ENCODE data around the gene ITGA7.

Gene ITGA7

GRCh38 chr12:55707841-55708694, at the start of gene ITGA7:
Gene ITGA7, minus strand, starts transcription at chr12:55707904. Its CDS starts 222 bp downstream, at chr12:55707682.
- no peak for DNase-seq (ENCODE audit: low read depth)

DNA sequence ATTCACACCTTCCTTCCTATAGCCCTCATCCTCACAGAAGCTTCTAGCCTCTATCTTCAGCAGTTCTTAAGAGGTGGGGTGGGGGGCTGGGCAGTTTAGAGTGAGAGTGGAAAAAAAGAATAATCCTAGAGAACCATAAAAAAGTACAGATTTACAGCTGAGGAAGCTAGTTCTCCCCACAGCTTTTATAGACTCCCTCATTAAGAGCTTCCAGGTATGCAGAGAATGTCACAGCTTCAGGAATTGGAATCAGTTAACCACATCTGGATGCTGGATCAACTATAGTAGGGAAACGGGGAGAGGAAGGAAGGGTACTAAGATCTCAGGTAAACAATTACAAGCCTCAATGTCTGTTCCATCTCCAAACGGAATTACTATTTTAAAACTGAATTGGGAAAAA, 47.5 kb upstream of the ITGA7 start:
- DNase-seq (ENCODE audit: low read depth) = no peak

DNA sequence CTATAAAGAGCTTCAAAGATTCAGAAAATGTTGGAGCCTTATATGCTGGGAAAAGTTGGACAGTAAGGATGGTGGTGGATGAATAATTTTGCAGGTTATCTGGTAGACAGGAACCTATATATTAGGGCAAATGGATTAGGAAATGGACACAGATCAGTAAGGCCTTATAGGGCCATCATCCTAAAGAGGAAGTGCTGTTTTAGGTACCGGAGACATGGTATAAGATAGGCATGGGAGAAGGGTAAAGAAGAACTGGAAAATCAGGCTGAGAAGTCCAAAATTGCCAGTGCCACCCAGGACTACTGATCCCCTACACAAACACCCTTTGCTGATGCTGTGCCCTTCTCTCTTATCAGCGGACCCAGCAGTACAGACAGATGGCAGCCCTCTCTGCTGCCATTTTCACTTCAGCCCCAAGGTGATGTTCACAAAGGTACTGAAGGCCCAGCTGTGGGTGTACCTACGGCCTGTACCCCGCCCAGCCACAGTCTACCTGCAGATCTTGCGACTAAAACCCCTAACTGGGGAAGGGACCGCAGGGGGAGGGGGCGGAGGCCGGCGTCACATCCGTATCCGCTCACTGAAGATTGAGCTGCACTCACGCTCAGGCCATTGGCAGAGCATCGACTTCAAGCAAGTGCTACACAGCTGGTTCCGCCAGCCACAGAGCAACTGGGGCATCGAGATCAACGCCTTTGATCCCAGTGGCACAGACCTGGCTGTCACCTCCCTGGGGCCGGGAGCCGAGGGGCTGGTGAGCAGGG, 40.7 kb upstream of the ITGA7 start:
- no peak for DNase-seq (ENCODE audit: low read depth)

- DNase-seq (ENCODE audit: low read depth) = no peak
Measured at GRCh38 chr12:55746913-55747231, 39.2 kb upstream of the ITGA7 start.

GRCh38 chr12:55746174-55746912, 38.6 kb upstream of the ITGA7 start:
- peak; percentile 80 for DNase-seq (ENCODE audit: low read depth)

GRCh38 chr12:55745361-55746173, 37.9 kb upstream of the ITGA7 start:
- no peak for DNase-seq (ENCODE audit: low read depth)

- no peak for DNase-seq (ENCODE audit: low read depth)
Measured at GRCh38 chr12:55744340-55745030, 36.8 kb upstream of the ITGA7 start.

DNA sequence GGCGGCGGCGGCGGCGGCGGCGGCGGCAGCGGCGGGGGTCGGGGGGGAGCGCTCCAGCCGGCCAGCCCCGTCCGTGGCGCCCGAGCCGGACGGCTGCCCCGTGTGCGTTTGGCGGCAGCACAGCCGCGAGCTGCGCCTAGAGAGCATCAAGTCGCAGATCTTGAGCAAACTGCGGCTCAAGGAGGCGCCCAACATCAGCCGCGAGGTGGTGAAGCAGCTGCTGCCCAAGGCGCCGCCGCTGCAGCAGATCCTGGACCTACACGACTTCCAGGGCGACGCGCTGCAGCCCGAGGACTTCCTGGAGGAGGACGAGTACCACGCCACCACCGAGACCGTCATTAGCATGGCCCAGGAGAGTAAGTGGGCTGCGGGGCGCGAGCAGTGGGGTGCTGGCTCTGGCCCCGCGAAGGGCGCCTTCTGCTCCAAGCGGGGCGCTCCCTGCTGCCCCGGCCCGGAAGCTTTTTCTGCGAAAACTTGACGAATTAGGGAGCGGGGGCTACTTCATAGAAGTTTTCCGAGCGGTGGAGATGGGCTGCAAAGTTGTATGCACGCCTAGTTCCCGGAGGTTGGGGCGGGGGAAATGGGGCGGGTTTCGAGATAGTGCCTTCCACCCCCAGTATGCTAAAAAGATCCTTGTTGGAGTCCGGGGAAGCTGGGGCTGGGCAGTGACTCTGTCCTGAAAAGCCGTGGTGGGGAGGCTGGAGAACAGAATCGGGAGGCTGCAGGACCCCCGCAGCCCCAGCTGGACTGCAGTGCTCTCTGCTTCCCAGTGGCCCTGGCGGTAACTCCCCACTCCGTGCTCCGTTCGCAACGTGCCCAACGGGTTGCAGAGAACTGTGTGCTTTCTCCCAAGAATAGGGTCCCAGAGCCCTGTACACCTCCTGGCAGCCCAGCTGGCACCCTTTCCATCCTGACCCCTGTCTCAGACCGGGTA, 36.0 kb upstream of the ITGA7 start:
- peak; percentile 68 for DNase-seq (ENCODE audit: low read depth)

GRCh38 chr12:55742719-55743405, 35.2 kb upstream of the ITGA7 start, which contains the start of gene GDF11:
Gene GDF11, plus strand, starts transcription at chr12:55743122. Its CDS starts 195 bp downstream, at chr12:55743317.
- peak; percentile 66 for DNase-seq (ENCODE audit: low read depth)

GRCh38 chr12:55741931-55742680, 34.4 kb upstream of the ITGA7 start:
- DNase-seq (ENCODE audit: low read depth) = no peak

DNA sequence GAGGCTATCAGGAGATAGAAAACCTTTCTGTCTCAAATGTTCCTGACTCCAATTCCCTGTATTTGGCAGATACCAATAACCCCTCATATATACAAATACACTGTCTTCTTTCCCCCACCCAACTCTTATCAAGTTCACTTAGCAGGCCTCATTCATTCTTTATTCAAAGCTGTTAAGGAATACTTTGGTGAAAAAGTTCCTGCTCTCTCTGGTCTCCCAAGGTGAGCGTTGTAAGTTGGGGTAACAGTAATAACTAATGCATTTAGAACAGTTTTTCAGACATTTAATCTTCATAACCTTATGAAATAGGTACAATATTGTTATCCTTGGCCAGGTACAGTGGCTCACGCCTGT, 31.3 kb upstream of the ITGA7 start:
- no peak for DNase-seq (ENCODE audit: low read depth)

GRCh38 chr12:55738123-55739024, 30.7 kb upstream of the ITGA7 start:
- DNase-seq (ENCODE audit: low read depth) = peak; percentile 89

- no peak for DNase-seq (ENCODE audit: low read depth)
Measured at GRCh38 chr12:55737581-55738122, 29.9 kb upstream of the ITGA7 start.

DNA sequence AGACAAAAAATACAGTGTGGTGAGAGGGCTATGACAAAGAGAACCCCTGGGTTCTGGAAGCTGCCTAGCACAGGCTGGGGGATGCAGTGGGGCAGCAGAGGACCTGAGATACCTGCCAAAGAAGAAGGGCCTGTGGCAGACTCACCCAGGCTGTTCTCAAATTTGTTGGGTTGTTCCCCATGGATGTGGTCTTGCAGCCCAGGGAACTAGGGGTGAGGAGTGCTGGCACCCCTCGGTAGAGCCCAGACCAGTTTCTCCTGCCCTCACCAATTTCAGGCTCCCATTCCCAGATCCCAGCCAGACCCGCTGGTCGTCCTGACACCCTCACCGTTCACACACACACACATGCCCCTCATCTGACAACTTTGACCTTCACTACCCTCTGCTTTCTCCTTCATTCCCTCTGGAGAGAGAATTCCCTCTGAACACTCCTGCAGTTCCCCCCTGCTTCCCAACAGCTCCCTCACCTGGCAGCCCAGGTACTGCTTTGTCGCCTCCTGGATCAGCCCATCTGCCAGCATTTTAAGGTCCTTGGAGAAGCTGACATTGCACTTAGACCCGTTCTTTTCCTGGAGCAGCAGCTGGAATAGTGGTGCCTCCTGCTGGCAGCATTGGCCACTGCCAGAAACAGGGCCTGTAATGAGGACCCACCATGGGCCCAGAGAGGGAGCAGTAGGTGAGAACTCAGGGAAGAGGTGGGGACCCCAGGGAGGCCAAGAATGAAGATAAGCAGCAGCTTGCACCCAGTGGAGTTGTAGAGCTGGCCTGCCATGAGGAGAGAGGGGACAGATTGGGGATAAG, 29.3 kb upstream of the ITGA7 start:
- peak; percentile 64 for DNase-seq (ENCODE audit: low read depth)

- DNase-seq (ENCODE audit: low read depth) = no peak
Measured at GRCh38 chr12:55736076-55736475, 28.4 kb upstream of the ITGA7 start.

- DNase-seq (ENCODE audit: low read depth) = no peak
Measured at GRCh38 chr12:55734595-55734994, 26.9 kb upstream of the ITGA7 start.

All from amniotic epithelial cell (primary cell).